ENCODE measurements around the gene RRAD. TPM values are rescaled to one million over a fixed set of nuclear protein-coding genes. Genes with fewer than 3 reads are reported as not detected.

Gene RRAD
- total RNA-seq, 1 donor from 2014 or later, result 0.24 TPM

DNA sequence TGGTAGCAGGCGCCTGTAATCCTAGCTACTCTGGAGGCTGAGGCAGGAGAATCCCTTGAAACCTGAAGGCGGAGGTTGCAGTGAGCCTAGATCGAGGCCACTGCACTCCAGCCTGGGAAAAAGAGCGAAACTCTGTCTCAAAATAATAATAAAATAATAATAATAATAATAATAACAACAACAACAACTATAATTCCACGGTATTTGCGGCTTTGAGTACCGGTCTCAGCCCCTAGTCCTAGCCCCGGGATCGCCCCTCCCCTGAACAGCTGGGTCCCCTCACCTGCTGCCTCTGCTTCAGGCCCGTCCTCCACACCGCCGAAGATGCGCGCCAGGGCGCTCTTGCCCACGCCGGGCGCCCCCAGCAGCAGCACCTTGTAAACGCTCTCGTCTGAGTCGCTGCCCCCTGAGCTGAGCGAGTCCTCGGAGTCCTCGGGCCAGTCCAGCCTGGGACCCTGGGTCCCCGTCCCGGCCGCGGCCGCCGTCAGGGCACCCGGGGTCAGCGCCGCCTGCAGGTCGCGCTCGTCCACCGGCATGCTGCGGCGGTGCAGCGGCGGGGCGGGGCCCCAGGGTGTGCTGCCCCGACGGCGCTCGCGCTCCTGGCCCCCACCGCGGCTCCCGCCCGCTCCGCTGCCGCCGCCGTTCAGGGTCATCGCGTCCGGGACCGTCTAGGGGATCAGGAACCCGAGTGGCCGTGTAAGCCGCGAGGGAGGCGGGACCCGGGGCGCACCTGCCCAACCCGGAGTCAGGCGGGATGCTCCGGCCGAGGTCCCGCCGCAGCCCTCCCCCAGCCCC, 611 bp downstream of the RRAD start:
- peak; percentile 45 for TF ChIP-seq EZH2 (IDR thresholded peaks at IDR 0.05)
- TF ChIP-seq, protein P1, sequence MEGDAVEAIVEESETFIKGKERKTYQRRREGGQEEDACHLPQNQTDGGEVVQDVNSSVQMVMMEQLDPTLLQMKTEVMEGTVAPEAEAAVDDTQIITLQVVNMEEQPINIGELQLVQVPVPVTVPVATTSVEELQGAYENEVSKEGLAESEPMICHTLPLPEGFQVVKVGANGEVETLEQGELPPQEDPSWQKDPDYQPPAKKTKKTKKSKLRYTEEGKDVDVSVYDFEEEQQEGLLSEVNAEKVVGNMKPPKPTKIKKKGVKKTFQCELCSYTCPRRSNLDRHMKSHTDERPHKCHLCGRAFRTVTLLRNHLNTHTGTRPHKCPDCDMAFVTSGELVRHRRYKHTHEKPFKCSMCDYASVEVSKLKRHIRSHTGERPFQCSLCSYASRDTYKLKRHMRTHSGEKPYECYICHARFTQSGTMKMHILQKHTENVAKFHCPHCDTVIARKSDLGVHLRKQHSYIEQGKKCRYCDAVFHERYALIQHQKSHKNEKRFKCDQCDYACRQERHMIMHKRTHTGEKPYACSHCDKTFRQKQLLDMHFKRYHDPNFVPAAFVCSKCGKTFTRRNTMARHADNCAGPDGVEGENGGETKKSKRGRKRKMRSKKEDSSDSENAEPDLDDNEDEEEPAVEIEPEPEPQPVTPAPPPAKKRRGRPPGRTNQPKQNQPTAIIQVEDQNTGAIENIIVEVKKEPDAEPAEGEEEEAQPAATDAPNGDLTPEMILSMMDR (IDR thresholded peaks at IDR 0.05), result peak; percentile 64
- no peak for TF ChIP-seq EZH2phosphoT487 (IDR thresholded peaks at IDR 0.05)
- H3K27me3 Mint-ChIP-seq (ENCODE audit: insufficient read depth, low read depth), result peaks cover 42% of the 10 kb centered on the region
- no peaks in the 10 kb centered on the region for H3K9me3 Mint-ChIP-seq
- H3K9ac ChIP-seq, result no peak overlapping the region
- DNase-seq (ENCODE audit: low spot score), result peak; percentile 87
- peaks cover 70% of the 10 kb centered on the region for H3K27me3 ChIP-seq
- peak overlapping the region; percentile 64 for H3K4me2 ChIP-seq
- H3K4me3 ChIP-seq, result peak overlapping the region; percentile 39
- H3K4me3 Mint-ChIP-seq, result peak overlapping the region; percentile 80
- no peaks in the 10 kb centered on the region for H3K36me3 ChIP-seq
- peaks cover 12% of the 10 kb centered on the region for H3F3A ChIP-seq (ENCODE audit: low read depth)
- H3K36me3 Mint-ChIP-seq, result no peaks in the 10 kb centered on the region
- no peaks in the 10 kb centered on the region for H3K9me3 ChIP-seq (ENCODE audit: low read depth)
- H4K20me1 ChIP-seq (ENCODE audit: low read depth), result peaks cover 10% of the 10 kb centered on the region
- H3K27ac ChIP-seq, result no peak overlapping the region
- H3K79me2 ChIP-seq (ENCODE audit: low read depth), result no peaks in the 10 kb centered on the region
- no peaks in the 10 kb centered on the region for H3K4me1 ChIP-seq
- H3K4me1 Mint-ChIP-seq, result peaks cover 33% of the 10 kb centered on the region
- peak overlapping the region; percentile 71 for H2AFZ ChIP-seq (replicated peaks)
- no peak overlapping the region for H3K27ac Mint-ChIP-seq

GRCh38 chr16:66923866-66924265, 1.5 kb downstream of the RRAD start:
- Mint-ChIP-seq H3K27ac (no peak overlapping the region), H3K36me3 (no peaks in the 10 kb centered on the region), H3K27me3 (ENCODE audit: insufficient read depth, low read depth) (peaks cover 42% of the 10 kb centered on the region), H3K9me3 (no peaks in the 10 kb centered on the region), H3K4me1 (peaks cover 38% of the 10 kb centered on the region), H3K4me3 (no peak overlapping the region)
- no peak for DNase-seq (ENCODE audit: low spot score)
- H3K9me3 ChIP-seq (ENCODE audit: low read depth), result no peaks in the 10 kb centered on the region
- no peak overlapping the region for H3K4me3 ChIP-seq
- H3F3A ChIP-seq (ENCODE audit: low read depth), result peaks cover 12% of the 10 kb centered on the region
- no peak for TF ChIP-seq EZH2phosphoT487 (IDR thresholded peaks at IDR 0.05)
- TF ChIP-seq, protein P1 (IDR thresholded peaks at IDR 0.05), result no peak
- no peak for TF ChIP-seq EZH2 (IDR thresholded peaks at IDR 0.05)
- H3K4me1 ChIP-seq, result no peaks in the 10 kb centered on the region
- no peaks in the 10 kb centered on the region for H3K36me3 ChIP-seq
- H3K27me3 ChIP-seq, result peaks cover 76% of the 10 kb centered on the region
- no peak overlapping the region for H3K9ac ChIP-seq
- no peak overlapping the region for H3K27ac ChIP-seq
- H4K20me1 ChIP-seq (ENCODE audit: low read depth), result peaks cover 10% of the 10 kb centered on the region
- H2AFZ ChIP-seq (replicated peaks), result no peak overlapping the region
- H3K4me2 ChIP-seq, result no peak overlapping the region
- H3K79me2 ChIP-seq (ENCODE audit: low read depth), result no peaks in the 10 kb centered on the region

DNA sequence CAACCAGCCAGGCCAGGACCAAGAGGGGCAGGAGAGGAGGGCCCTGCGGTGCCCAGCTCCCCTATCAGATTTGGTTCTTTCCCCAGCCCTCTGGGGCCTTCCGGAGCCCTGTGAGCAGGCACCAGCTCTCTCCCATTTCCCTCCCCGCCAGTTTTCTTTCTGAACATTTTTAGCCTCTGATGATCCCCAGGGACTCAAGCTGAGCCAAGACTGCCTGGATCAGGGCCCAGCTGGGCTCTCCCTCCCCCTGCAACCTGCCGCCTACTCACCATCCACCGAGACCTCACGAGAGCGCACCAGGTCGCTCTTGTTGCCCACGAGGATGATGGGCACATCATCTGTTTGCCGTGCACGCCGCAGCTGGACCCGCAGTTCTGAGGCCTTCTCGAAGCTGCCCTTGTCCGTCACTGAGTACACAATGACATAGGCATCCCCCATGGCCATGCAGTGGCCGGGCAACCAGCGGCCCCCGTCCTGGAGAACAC, 2.0 kb downstream of the RRAD start:
- H3K27me3 Mint-ChIP-seq (ENCODE audit: insufficient read depth, low read depth), result peaks cover 43% of the 10 kb centered on the region
- Histone ChIP-seq H3K9ac (no peak overlapping the region), H2AFZ (replicated peaks) (no peak overlapping the region), H3K27ac (no peak overlapping the region), H3K4me3 (no peak overlapping the region), H3K4me2 (no peak overlapping the region), H3K4me1 (no peaks in the 10 kb centered on the region), H3K27me3 (peaks cover 76% of the 10 kb centered on the region), H4K20me1 (ENCODE audit: low read depth) (peaks cover 10% of the 10 kb centered on the region), H3K36me3 (no peaks in the 10 kb centered on the region), H3K79me2 (ENCODE audit: low read depth) (no peaks in the 10 kb centered on the region), H3K9me3 (ENCODE audit: low read depth) (no peaks in the 10 kb centered on the region), H3F3A (ENCODE audit: low read depth) (peaks cover 12% of the 10 kb centered on the region)
- H3K4me1 Mint-ChIP-seq, result peaks cover 37% of the 10 kb centered on the region
- H3K36me3 Mint-ChIP-seq, result no peaks in the 10 kb centered on the region
- TF ChIP-seq EZH2 (IDR thresholded peaks at IDR 0.05) (no peak), EZH2phosphoT487 (IDR thresholded peaks at IDR 0.05) (no peak)
- TF ChIP-seq, protein P1 (IDR thresholded peaks at IDR 0.05), result no peak
- DNase-seq (ENCODE audit: low spot score), result no peak
- H3K4me3 Mint-ChIP-seq, result peak overlapping the region; percentile 52
- no peak overlapping the region for H3K27ac Mint-ChIP-seq
- H3K9me3 Mint-ChIP-seq, result no peaks in the 10 kb centered on the region

Measured in neural progenitor cell (in vitro differentiated cells).